HepG2 (cell line): ENCODE measurements around the gene ATG9A. TPM values are rescaled to one million over a fixed set of nuclear protein-coding genes. Genes with fewer than 3 reads are reported as not detected.

Experiments
- ADNP ChIP-seq: sonication (generic); formaldehyde crosslinking; IDR thresholded peaks from 2 replicates; pipeline ENCODE4 v1.4.0; 2020; ENCODE audit warnings: missing genetic modification reagents
- ATF2 ChIP-seq: sonication (generic); formaldehyde crosslinking; IDR thresholded peaks from 2 replicates; pipeline ENCODE4 v1.4.0; 2020; ENCODE audit warnings: missing genetic modification reagents
- BCLAF1 ChIP-seq: fragments of 450-650 bp; IDR thresholded peaks from 2 replicates; pipeline ENCODE4 v1.6.1; 2017; ENCODE audit warnings: mild to moderate bottlenecking
- DPF2 ChIP-seq: sonication (generic); formaldehyde crosslinking; IDR thresholded peaks from 2 replicates; pipeline ENCODE4 v1.4.0; 2020; ENCODE audit warnings: mild to moderate bottlenecking, low read depth, missing genetic modification reagents, borderline replicate concordance
- FOXP1 ChIP-seq, 2 experiments: fragments of 450-650 bp in 1 of 2; IDR thresholded peaks; 2 replicates each; pipeline ENCODE4 v1.6.1; 2017 to 2018; ENCODE audit warnings: antibody characterized with exemption in 1 of 2
- HCFC1 ChIP-seq: fragments of 150-350 bp; IDR thresholded peaks from 2 replicates; pipeline ENCODE4 v1.6.1; 2014; ENCODE audit warnings: low read depth, low read length
- MEF2D ChIP-seq: sonication (generic); formaldehyde crosslinking; IDR thresholded peaks from 2 replicates; pipeline ENCODE4 v1.5.1; 2020; ENCODE audit warnings: mild to moderate bottlenecking, missing genetic modification reagents
- PAX8 ChIP-seq: sonication (generic); formaldehyde crosslinking; IDR thresholded peaks from 2 replicates; pipeline ENCODE4 v1.8.0; 2022; ENCODE audit warnings: mild to moderate bottlenecking, missing genetic modification reagents, borderline replicate concordance
- PBX2 ChIP-seq: IDR thresholded peaks from 2 replicates; pipeline ENCODE4 v1.6.1; 2016; ENCODE audit warnings: control low read depth
- PRDM10 ChIP-seq: sonication (generic); formaldehyde crosslinking; IDR thresholded peaks from 2 replicates; pipeline ENCODE4 v1.4.0; 2020; ENCODE audit warnings: low read depth, missing genetic modification reagents
- REPIN1 ChIP-seq: sonication (generic); formaldehyde crosslinking; IDR thresholded peaks from 2 replicates; pipeline ENCODE4 v1.8.0; 2022; ENCODE audit warnings: missing genetic modification reagents, low read depth, mild to moderate bottlenecking, borderline replicate concordance
- TRAFD1 ChIP-seq: sonication (generic); formaldehyde crosslinking; IDR thresholded peaks from 2 replicates; pipeline ENCODE4 v1.5.1; 2020; ENCODE audit warnings: missing genetic modification reagents, mild to moderate bottlenecking, borderline replicate concordance
- ZBTB44 ChIP-seq: sonication (generic); formaldehyde crosslinking; IDR thresholded peaks from 2 replicates; pipeline ENCODE4 v1.4.0; 2020; ENCODE audit warnings: missing genetic modification reagents
- ZNF256 ChIP-seq: sonication (generic); formaldehyde crosslinking; conservative IDR thresholded peaks from 2 replicates; pipeline ENCODE4 v1.4.0; 2020; ENCODE audit warnings: missing genetic modification reagents
- polyA plus RNA-seq, 8 experiments: library from polyadenylated mRNA; depleted of rRNA in 3 of 8; stranded (reverse) in 7 of 8; unstranded in 1 of 8; fragments of >200 nt; fragmentation: Illumina TruSeq in 4 of 8; extraction: Trizol in 4 of 8; gene quantifications; 2 replicates each; pipeline versions ENCODE4 v1.2.1 to v1.2.3, GENCODE V29; 2011 to 2016; ENCODE audit warnings: low read depth in 4 of 8, missing spikeins in 1 of 8, mixed read lengths in 1 of 8; ENCODE audit not compliant: insufficient read depth in 1 of 8
- total RNA-seq, 5 experiments: library from RNA; depleted of rRNA; stranded (reverse); fragments of >200 nt; fragmentation: Illumina TruSeq; extraction: Trizol; gene quantifications; 2 replicates each; pipeline ENCODE4 v1.2.3, GENCODE V29; 2016; ENCODE audit warnings: low read depth in 1 of 5

Gene ATG9A
- total and polyA plus RNA-seq, 2 of the 13 experiments (the other 11 are each of a cell fraction or from before 2014, with no cell fraction given): 35.0 to 131 TPM

GRCh38 chr2:219218732-219219701 lies 10.4 kb downstream of the ATG9A start, which contains the start of gene ABCB6 (continued):
- no peak for TF ChIP-seq ATF2
- peak; percentile 50; the same call in 1 of the 2 replicates for TF ChIP-seq MEF2D
- peak; percentile 35; the same call in 1 of the 2 replicates for TF ChIP-seq ZNF256
- no peak for TF ChIP-seq ADNP (CRISPR knock-in tag)
- peak; percentile 98 for TF ChIP-seq REPIN1 (CRISPR knock-in tag)
- peak; percentile 95; the same call in 1 of the 2 replicates for TF ChIP-seq ZBTB44 (CRISPR knock-in tag)
- TF ChIP-seq TRAFD1: 0 out of 2 replicates have a peak, but pooled peaks have one; percentile 81
- no peak; the same call in 1 of the 2 replicates for TF ChIP-seq HCFC1
- no peak for TF ChIP-seq FOXP1 (IDR thresholded peaks at IDR 0.05)
- TF ChIP-seq FOXP1 (CRISPR knock-in tag; IDR thresholded peaks at IDR 0.05): no peak
- TF ChIP-seq PRDM10 (CRISPR knock-in tag): no peak; the same call in none of the 2 replicates
- 0 out of 2 replicates have a peak, but pooled peaks have one; percentile 11 for TF ChIP-seq DPF2 (CRISPR knock-in tag)
- TF ChIP-seq PBX2 (CRISPR knock-in tag): no peak
- no peak for TF ChIP-seq BCLAF1
- no peak for TF ChIP-seq PAX8 (CRISPR knock-in tag)
